Measurements from ENCODE around the gene PAX6. TPM values are rescaled to one million over a fixed set of nuclear protein-coding genes. Genes with fewer than 3 reads are reported as not detected.

PAX6 gene
- polyA plus RNA-seq, 1 experiment, result not detected

DNA sequence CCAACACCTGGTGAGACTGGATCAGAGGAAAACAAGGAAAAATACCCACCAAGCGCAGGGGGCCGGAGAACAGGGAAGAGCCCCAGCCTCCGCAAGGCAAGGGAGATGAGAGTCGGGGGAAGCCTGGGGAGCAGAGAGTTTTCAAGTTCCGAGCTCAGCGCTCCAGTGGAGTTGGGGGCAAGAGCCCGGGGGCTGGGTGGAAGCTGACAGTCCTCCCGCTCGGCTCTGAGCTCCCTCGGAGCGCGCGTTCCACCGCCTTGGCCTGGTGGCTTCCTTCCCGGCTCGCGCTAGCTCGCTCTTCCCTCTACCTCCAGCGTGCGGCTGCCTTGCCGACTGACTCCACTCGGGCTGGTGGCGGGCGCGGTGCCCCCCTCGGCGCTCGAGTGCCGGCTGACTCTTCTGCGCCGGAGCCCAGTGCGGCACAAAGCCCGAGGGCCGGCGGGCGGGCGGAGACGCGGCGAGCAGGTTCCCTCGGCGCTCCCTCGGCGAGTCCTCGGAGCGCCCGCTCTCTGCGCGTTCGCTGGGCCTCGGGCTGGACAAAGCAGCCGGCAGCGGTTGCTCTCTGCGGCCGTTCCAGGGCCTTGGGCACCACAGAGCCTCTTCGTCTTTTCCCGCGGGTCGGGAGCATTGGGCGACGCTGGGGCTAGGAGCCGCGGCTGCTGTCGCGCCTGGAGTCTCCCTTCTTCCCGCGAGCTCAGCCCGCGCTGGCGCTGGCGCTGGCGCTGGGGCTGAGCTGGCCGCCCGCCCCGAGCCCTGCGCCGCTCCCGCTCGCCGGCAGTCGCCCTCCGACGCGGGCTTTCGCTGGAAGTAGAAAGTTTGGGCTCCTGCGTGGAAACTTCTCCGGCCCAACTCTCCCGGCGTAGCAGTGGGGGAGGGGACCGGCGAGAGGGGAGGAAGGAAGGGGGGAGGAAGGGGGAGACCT, 1.0 kb downstream of the PAX6 start:
- Histone ChIP-seq H3K4me3 (ENCODE audit: low read depth, low read length) (peak overlapping the region; percentile 21), H3K36me3 (ENCODE audit: control insufficient read depth, insufficient read depth, low read length) (no peaks in the 10 kb centered on the region), H3K27me3 (ENCODE audit: control insufficient read depth, insufficient read depth, low read length) (peaks cover 76% of the 10 kb centered on the region)
- TF ChIP-seq, protein P1, sequence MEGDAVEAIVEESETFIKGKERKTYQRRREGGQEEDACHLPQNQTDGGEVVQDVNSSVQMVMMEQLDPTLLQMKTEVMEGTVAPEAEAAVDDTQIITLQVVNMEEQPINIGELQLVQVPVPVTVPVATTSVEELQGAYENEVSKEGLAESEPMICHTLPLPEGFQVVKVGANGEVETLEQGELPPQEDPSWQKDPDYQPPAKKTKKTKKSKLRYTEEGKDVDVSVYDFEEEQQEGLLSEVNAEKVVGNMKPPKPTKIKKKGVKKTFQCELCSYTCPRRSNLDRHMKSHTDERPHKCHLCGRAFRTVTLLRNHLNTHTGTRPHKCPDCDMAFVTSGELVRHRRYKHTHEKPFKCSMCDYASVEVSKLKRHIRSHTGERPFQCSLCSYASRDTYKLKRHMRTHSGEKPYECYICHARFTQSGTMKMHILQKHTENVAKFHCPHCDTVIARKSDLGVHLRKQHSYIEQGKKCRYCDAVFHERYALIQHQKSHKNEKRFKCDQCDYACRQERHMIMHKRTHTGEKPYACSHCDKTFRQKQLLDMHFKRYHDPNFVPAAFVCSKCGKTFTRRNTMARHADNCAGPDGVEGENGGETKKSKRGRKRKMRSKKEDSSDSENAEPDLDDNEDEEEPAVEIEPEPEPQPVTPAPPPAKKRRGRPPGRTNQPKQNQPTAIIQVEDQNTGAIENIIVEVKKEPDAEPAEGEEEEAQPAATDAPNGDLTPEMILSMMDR (IDR thresholded peaks at IDR 0.05; ENCODE audit: insufficient read depth, low read depth, low read length), result no peak
- POLR2A ChIA-PET, result no interaction called here
- CTCF ChIA-PET, result interaction anchor here (1.5 kb wide), 1 partner anchor 11 kb away, joined by 5 read pairs; no protein-coding TSS in a partner anchor
- DNase-seq (ENCODE audit: low read depth), result no peak

DNA sequence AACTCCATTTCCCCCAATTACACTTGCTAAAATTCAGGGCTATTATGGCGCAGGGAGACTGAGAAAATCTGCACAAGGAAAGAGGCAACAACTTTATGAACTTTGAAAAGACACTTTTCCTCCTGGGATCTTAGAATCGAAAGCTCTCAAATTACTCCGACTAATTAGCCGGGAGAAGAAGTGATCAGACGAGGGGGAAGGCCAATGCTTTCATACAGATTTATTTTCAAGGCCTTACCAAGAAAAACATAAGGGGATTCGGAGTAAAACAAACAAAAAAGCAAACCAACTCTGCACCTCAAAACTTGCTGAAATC, 1.6 kb downstream of the PAX6 start:
- peaks cover 74% of the 10 kb centered on the region for H3K27me3 ChIP-seq (ENCODE audit: control insufficient read depth, insufficient read depth, low read length)
- H3K36me3 ChIP-seq (ENCODE audit: control insufficient read depth, insufficient read depth, low read length), result no peaks in the 10 kb centered on the region
- H3K4me3 ChIP-seq (ENCODE audit: low read depth, low read length), result no peak overlapping the region
- ChIA-PET CTCF (interaction anchor here (1.5 kb wide), 1 partner anchor 11 kb away, joined by 5 read pairs; no protein-coding TSS in a partner anchor), POLR2A (no interaction called here)
- TF ChIP-seq, protein P1 (IDR thresholded peaks at IDR 0.05; ENCODE audit: insufficient read depth, low read depth, low read length), result no peak
- no peak for DNase-seq (ENCODE audit: low read depth)

DNA sequence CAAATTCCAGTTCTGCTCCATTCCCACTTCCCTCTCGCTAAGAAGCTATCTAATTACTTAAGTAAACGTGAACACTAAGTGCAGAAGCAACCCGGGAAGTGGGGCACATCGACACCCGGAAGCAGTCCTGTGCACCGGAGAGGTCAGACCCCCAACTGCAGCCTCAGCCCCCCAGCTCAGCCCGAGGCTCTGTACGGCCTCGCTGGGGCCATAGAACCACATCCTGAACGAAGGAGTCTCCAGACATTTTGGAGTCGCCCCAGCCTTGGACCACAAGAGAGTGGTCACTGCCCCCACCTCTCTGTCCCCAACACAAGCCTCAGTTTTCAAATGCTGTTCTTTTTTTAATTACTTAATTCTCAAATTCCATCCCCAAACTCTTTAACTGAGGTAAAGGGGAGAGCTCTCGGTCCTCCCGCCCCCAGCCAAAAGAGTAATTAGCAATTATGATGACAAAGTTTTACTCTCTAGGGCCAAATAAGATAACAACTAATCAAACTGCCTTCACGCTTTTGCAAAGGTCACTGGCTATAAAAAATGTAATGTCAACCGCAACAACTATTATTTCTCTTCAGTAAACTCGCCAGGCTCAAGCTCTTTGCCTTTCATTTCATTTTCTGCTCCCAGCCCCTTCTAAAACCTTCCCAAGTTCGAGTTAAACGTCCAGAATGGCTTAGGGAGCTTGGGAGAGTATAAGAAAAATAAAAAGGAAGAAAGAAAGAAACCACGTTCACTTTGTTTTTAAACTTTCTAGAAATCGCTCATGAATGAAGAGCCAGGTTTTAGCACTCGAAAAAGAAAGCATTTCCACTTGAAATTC, 2.2 kb downstream of the PAX6 start:
- H3K36me3 ChIP-seq (ENCODE audit: control insufficient read depth, insufficient read depth, low read length), result no peaks in the 10 kb centered on the region
- CTCF ChIA-PET, result no interaction called here
- no peak for DNase-seq (ENCODE audit: low read depth)
- POLR2A ChIA-PET, result no interaction called here
- TF ChIP-seq, protein P1 (IDR thresholded peaks at IDR 0.05; ENCODE audit: insufficient read depth, low read depth, low read length), result no peak
- peaks cover 75% of the 10 kb centered on the region for H3K27me3 ChIP-seq (ENCODE audit: control insufficient read depth, insufficient read depth, low read length)
- no peak overlapping the region for H3K4me3 ChIP-seq (ENCODE audit: low read depth, low read length)

DNA sequence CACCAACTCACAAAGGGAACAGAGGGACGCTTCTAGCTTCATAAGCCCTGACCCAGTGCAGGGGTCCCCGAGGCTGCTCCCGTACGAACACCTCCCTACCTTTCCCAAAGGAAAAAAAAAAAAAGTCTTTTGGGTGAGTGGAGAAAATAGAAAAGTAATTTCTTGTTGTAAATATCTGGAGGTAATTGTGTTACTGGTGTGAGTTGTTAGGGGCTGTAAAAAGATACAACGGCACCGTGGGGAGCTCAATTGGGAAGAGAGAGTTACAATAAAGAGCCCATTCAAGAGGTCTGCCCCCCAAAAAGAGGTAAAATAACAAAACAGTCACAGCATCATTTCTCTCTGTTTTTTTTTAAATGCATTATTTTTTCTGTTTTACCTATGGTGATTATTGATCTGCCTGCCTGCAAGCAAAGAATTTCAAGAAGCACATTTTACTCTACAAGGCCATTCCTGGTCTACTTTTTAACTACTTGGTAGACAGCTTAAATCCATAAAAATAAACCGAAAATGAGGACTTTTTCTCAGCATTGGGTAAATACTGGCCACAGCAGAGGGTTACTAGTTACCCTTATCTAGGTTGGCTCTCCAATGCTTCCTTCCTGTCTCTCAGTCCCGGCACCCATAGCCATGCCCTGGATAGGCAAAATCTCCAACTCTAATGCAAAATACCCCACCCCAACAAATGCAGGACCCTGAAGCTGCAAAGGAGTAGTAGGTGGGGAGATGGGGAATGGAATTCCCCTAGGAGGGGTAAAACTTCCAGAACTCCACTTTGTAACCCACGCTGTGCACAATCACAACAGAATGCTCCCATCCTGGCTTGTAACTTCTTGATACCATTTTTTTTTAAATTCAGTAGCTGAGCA, 3.1 kb downstream of the PAX6 start:
- POLR2A ChIA-PET, result no interaction called here
- no peak overlapping the region for H3K4me3 ChIP-seq (ENCODE audit: low read depth, low read length)
- CTCF ChIA-PET, result interaction anchor here (0.6 to 0.7 kb wide), 2 partner anchors 16 to 42 kb away, joined by 3 to 4 read pairs; no protein-coding TSS in a partner anchor
- TF ChIP-seq, protein P1 (IDR thresholded peaks at IDR 0.05; ENCODE audit: insufficient read depth, low read depth, low read length), result no peak
- H3K27me3 ChIP-seq (ENCODE audit: control insufficient read depth, insufficient read depth, low read length), result peaks cover 77% of the 10 kb centered on the region
- DNase-seq (ENCODE audit: low read depth), result no peak
- H3K36me3 ChIP-seq (ENCODE audit: control insufficient read depth, insufficient read depth, low read length), result no peaks in the 10 kb centered on the region

Measured in BJ (cell line).